Trophoblast cell (in vitro differentiated cells and primary cell): ENCODE data around the gene TMEM154.

Source experiments
- DNase-seq, 2 donors: peaks; one replicate each; pipeline ENCODE4 v3.0.0-alpha.2; 2016
- H2AFZ ChIP-seq: 2 replicates; pipeline ENCODE4 v1.6.1; 2013; ENCODE audit warnings: low read length, moderate library complexity, mild to moderate bottlenecking; ENCODE audit not compliant: insufficient read depth, poor library complexity
- H2AK5ac ChIP-seq: 2 replicates; pipeline ENCODE4 v1.6.1; 2013; ENCODE audit warnings: mild to moderate bottlenecking, low read length
- H2BK120ac ChIP-seq: 2 replicates; pipeline ENCODE4 v1.6.1; 2013; ENCODE audit warnings: low read length, mild to moderate bottlenecking, moderate library complexity; ENCODE audit not compliant: insufficient read depth, poor library complexity
- H2BK12ac ChIP-seq: 2 replicates; pipeline ENCODE4 v1.6.1; 2013; ENCODE audit warnings: mild to moderate bottlenecking, low read length, moderate library complexity
- H2BK5ac ChIP-seq: 2 replicates; pipeline ENCODE4 v1.6.1; 2013; ENCODE audit warnings: low read length, low read depth, moderate library complexity, mild to moderate bottlenecking; ENCODE audit not compliant: poor library complexity
- H3K14ac ChIP-seq: 2 replicates; pipeline ENCODE4 v1.6.1; 2013; ENCODE audit warnings: mild to moderate bottlenecking, low read length
- H3K18ac ChIP-seq: 2 replicates; pipeline ENCODE4 v1.6.1; 2013; ENCODE audit warnings: mild to moderate bottlenecking, low read length
- H3K23ac ChIP-seq: 2 replicates; pipeline ENCODE4 v1.6.1; 2013; ENCODE audit warnings: low read length
- H3K27ac ChIP-seq: 2 replicates; pipeline ENCODE4 v1.5.1; 2013; ENCODE audit warnings: low read depth, mild to moderate bottlenecking, inconsistent platforms, low read length, moderate library complexity
- H3K27me3 ChIP-seq: 2 replicates; pipeline ENCODE4 v1.6.1; 2013; ENCODE audit warnings: inconsistent platforms, mild to moderate bottlenecking, low read length, moderate library complexity; ENCODE audit not compliant: insufficient read depth
- H3K36me3 ChIP-seq, 2 experiments: 1 replicate in 1 of 2; 2 replicates in 1 of 2; pipeline ENCODE4 v1.6.1; 2013; ENCODE audit warnings: low read length in 2 of 2, mild to moderate bottlenecking in 2 of 2, moderate library complexity in 1 of 2; ENCODE audit not compliant: insufficient read depth in 2 of 2, control insufficient read depth in 1 of 2
- H3K4ac ChIP-seq: 2 replicates; pipeline ENCODE4 v1.6.1; 2013; ENCODE audit warnings: low read depth, mild to moderate bottlenecking, low read length, moderate library complexity
- H3K4me1 ChIP-seq, 2 experiments: 1 replicate in 1 of 2; 2 replicates in 1 of 2; pipeline ENCODE4 v1.6.1; 2013; ENCODE audit warnings: low read length in 2 of 2, mild to moderate bottlenecking in 2 of 2, moderate library complexity in 1 of 2; ENCODE audit not compliant: insufficient read depth in 2 of 2, control insufficient read depth in 1 of 2
- H3K4me2 ChIP-seq: 2 replicates; pipeline ENCODE4 v1.6.1; 2013; ENCODE audit warnings: inconsistent platforms, mild to moderate bottlenecking, low read length, moderate library complexity
- H3K4me3 ChIP-seq: 2 replicates; pipeline ENCODE4 v1.5.1; 2013; ENCODE audit warnings: mild to moderate bottlenecking, low read depth, low read length, inconsistent platforms
- H3K79me1 ChIP-seq: one replicate; pipeline ENCODE4 v1.6.1; 2013; ENCODE audit warnings: low read length
- H3K79me2 ChIP-seq: 2 replicates; pipeline ENCODE4 v1.6.1; 2013; ENCODE audit warnings: low read length, mild to moderate bottlenecking; ENCODE audit not compliant: control insufficient read depth, insufficient read depth, poor library complexity
- H3K9ac ChIP-seq: 2 replicates; pipeline ENCODE4 v1.6.1; 2013; ENCODE audit warnings: mild to moderate bottlenecking, low read length
- H3K9me3 ChIP-seq: 2 replicates; pipeline ENCODE4 v1.6.1; 2013; ENCODE audit warnings: low read depth, mild to moderate bottlenecking, control low read depth, inconsistent platforms, low read length; ENCODE audit not compliant: insufficient read depth
- H4K12ac ChIP-seq: 2 replicates; pipeline ENCODE4 v1.6.1; 2013; ENCODE audit warnings: low read depth, mild to moderate bottlenecking, low read length, moderate library complexity
- H4K8ac ChIP-seq: 2 replicates; pipeline ENCODE4 v1.6.1; 2013; ENCODE audit warnings: low read depth, mild to moderate bottlenecking, low read length, moderate library complexity
- H4K91ac ChIP-seq: one replicate; pipeline ENCODE4 v1.6.1; 2013; ENCODE audit warnings: low read depth, mild to moderate bottlenecking, low read length, moderate library complexity
- WGBS: extraction: QIAGEN DNeasy Blood & Tissue Kit; methylation state at CpG from one replicate; pipeline ENCODE4 v1.1.7; 2013; ENCODE audit warnings: missing lambda C conversion rate; ENCODE audit not compliant: insufficient read length, insufficient coverage; ENCODE audit errors: extremely low coverage; 5-methylcytosine and 5-hydroxymethylcytosine counted together

TMEM154 gene

GRCh38 chr4:152626790-152627189 is 53.0 kb downstream of the TMEM154 start:
- H2BK5ac ChIP-seq, result no peak overlapping the region
- H3K4me2 ChIP-seq, result no peak overlapping the region
- no peak overlapping the region for H3K4me3 ChIP-seq
- no peaks in the 10 kb centered on the region for H3K79me1 ChIP-seq
- no peak overlapping the region for H3K18ac ChIP-seq
- no peak overlapping the region for H3K9ac ChIP-seq
- no peak overlapping the region for H2BK12ac ChIP-seq
- H2AFZ ChIP-seq, result no peak overlapping the region
- no peak overlapping the region for H3K23ac ChIP-seq
- peaks cover 0 to 14% of the 10 kb centered on the region in 2 experiments for H3K36me3 ChIP-seq
- WGBS, result no CpG with 5 or more reads among the region's 2 CpGs
- no peak overlapping the region for H3K27ac ChIP-seq
- H3K4ac ChIP-seq, result no peak overlapping the region
- H4K91ac ChIP-seq, result no peak overlapping the region
- H4K8ac ChIP-seq, result no peak overlapping the region
- H2BK120ac ChIP-seq, result no peak overlapping the region
- H3K4me1 ChIP-seq, result no peaks in the 10 kb centered on the region
- DNase-seq, result no peak
- H3K79me2 ChIP-seq, result no peaks in the 10 kb centered on the region
- no peaks in the 10 kb centered on the region for H3K27me3 ChIP-seq
- no peak overlapping the region for H3K14ac ChIP-seq
- peaks cover 2% of the 10 kb centered on the region for H3K9me3 ChIP-seq
- no peak overlapping the region for H2AK5ac ChIP-seq
- no peak overlapping the region for H4K12ac ChIP-seq

- no peak overlapping the region for H2AFZ ChIP-seq
- no peak overlapping the region for H2AK5ac ChIP-seq
- H3K4me1 ChIP-seq, result peaks cover 2 to 3% of the 10 kb centered on the region in 2 experiments
- H3K9ac ChIP-seq, result no peak overlapping the region
- H3K18ac ChIP-seq, result no peak overlapping the region
- no peak overlapping the region for H2BK12ac ChIP-seq
- no peaks in the 10 kb centered on the region for H3K27me3 ChIP-seq
- no peak overlapping the region for H4K8ac ChIP-seq
- no peak overlapping the region for H3K4me2 ChIP-seq
- H3K23ac ChIP-seq, result no peak overlapping the region
- no peak overlapping the region for H3K4ac ChIP-seq
- no peak overlapping the region for H2BK120ac ChIP-seq
- H2BK5ac ChIP-seq, result no peak overlapping the region
- H4K91ac ChIP-seq, result no peak overlapping the region
- no peaks in the 10 kb centered on the region for H3K79me1 ChIP-seq
- no peak overlapping the region for H3K27ac ChIP-seq
- no peak overlapping the region for H3K4me3 ChIP-seq
- no peaks in the 10 kb centered on the region for H3K79me2 ChIP-seq
- DNase-seq, result no peak
- H3K36me3 ChIP-seq, result no peaks in the 10 kb centered on the region
- H4K12ac ChIP-seq, result no peak overlapping the region
- no peaks in the 10 kb centered on the region for H3K9me3 ChIP-seq
- H3K14ac ChIP-seq, result no peak overlapping the region
Observed at GRCh38 chr4:152620915-152621314, 58.9 kb downstream of the TMEM154 start.

- Histone ChIP-seq H2AFZ (no peak overlapping the region), H3K4me2 (no peak overlapping the region), H3K9me3 (no peaks in the 10 kb centered on the region), H3K27me3 (no peaks in the 10 kb centered on the region), H3K4me3 (no peak overlapping the region), H2BK12ac (no peak overlapping the region), H3K27ac (no peak overlapping the region), H2BK5ac (no peak overlapping the region), H3K9ac (no peak overlapping the region), H3K4me1 (peaks cover 2 to 3% of the 10 kb centered on the region in 2 experiments), H3K14ac (no peak overlapping the region), H4K8ac (no peak overlapping the region), H3K23ac (no peak overlapping the region), H4K12ac (no peak overlapping the region), H3K79me2 (no peaks in the 10 kb centered on the region), H3K36me3 (no peaks in the 10 kb centered on the region), H3K18ac (no peak overlapping the region), H3K79me1 (no peaks in the 10 kb centered on the region), H2BK120ac (no peak overlapping the region), H2AK5ac (no peak overlapping the region), H3K4ac (no peak overlapping the region), H4K91ac (no peak overlapping the region)
- no peak for DNase-seq
- no CpG with 5 or more reads among the region's 1 CpG for WGBS
Observed at GRCh38 chr4:152620218-152620617, 59.6 kb downstream of the TMEM154 start.

- Histone ChIP-seq H3K4ac (no peak overlapping the region), H3K14ac (no peak overlapping the region), H3K36me3 (no peaks in the 10 kb centered on the region), H3K4me2 (no peak overlapping the region), H3K4me3 (no peak overlapping the region), H4K12ac (no peak overlapping the region), H2BK120ac (no peak overlapping the region), H3K27ac (no peak overlapping the region), H2AK5ac (no peak overlapping the region), H3K18ac (no peak overlapping the region), H3K9me3 (no peaks in the 10 kb centered on the region), H2AFZ (no peak overlapping the region), H2BK5ac (no peak overlapping the region), H3K79me2 (no peaks in the 10 kb centered on the region), H3K9ac (no peak overlapping the region), H3K79me1 (no peaks in the 10 kb centered on the region), H3K4me1 (peaks cover 2 to 3% of the 10 kb centered on the region in 2 experiments), H4K91ac (no peak overlapping the region), H2BK12ac (no peak overlapping the region), H3K23ac (no peak overlapping the region), H4K8ac (no peak overlapping the region), H3K27me3 (no peaks in the 10 kb centered on the region)
- DNase-seq, result no peak
- no CpG with 5 or more reads among the region's 3 CpGs for WGBS
Observed at GRCh38 chr4:152619556-152619955, 60.2 kb downstream of the TMEM154 start.
